Type B pancreatic cell (in vitro differentiated cells): ENCODE data around the gene RFX5. TPM values are rescaled to one million over a fixed set of nuclear protein-coding genes. Genes with fewer than 3 reads are reported as not detected.

Source experiments
- DNase-seq: peaks from one replicate; pipeline ENCODE4 v3.0.0; 2021; ENCODE audit warnings: mixed read lengths; ENCODE audit not compliant: unreplicated experiment; ENCODE audit errors: extremely low spot score
- H3K27ac Mint-ChIP-seq: 2 replicates; pipeline ENCODE4 v1.8.0; 2021; ENCODE audit warnings: mild to moderate bottlenecking, mixed read lengths
- H3K27me3 Mint-ChIP-seq: 2 replicates; pipeline ENCODE4 v1.8.0; 2021; ENCODE audit warnings: mixed read lengths
- H3K36me3 Mint-ChIP-seq: 2 replicates; pipeline ENCODE4 v1.8.0; 2021; ENCODE audit warnings: mixed read lengths
- H3K4me1 Mint-ChIP-seq: one replicate; pipeline ENCODE4 v1.8.0; 2021; ENCODE audit warnings: mixed read lengths; ENCODE audit not compliant: unreplicated experiment
- H3K4me3 Mint-ChIP-seq: 2 replicates; pipeline ENCODE4 v1.8.0; 2021; ENCODE audit warnings: mild to moderate bottlenecking, mixed read lengths
- H3K9me3 Mint-ChIP-seq: 2 replicates; pipeline ENCODE4 v1.8.0; 2021; ENCODE audit warnings: mixed read lengths
- total RNA-seq: library from RNA; stranded (reverse); gene quantifications from 2 replicates; pipeline ENCODE4 v1.2.1, GENCODE V29; 2021; ENCODE audit warnings: low replicate concordance
- TF ChIP-seq, protein P1 (sequence below): fragments of 200-600 bp; sonication (generic); conservative IDR thresholded peaks from 2 replicates; pipeline ENCODE4 v1.5.0; 2021; ENCODE audit warnings: antibody characterized with exemption, mild to moderate bottlenecking

The RFX5 gene
- total RNA-seq, 1 donor from 2014 or later, result 66.5 TPM

GRCh38 chr1:151293093-151293492 lies 54.0 kb downstream of the RFX5 start:
- TF ChIP-seq, protein P1, sequence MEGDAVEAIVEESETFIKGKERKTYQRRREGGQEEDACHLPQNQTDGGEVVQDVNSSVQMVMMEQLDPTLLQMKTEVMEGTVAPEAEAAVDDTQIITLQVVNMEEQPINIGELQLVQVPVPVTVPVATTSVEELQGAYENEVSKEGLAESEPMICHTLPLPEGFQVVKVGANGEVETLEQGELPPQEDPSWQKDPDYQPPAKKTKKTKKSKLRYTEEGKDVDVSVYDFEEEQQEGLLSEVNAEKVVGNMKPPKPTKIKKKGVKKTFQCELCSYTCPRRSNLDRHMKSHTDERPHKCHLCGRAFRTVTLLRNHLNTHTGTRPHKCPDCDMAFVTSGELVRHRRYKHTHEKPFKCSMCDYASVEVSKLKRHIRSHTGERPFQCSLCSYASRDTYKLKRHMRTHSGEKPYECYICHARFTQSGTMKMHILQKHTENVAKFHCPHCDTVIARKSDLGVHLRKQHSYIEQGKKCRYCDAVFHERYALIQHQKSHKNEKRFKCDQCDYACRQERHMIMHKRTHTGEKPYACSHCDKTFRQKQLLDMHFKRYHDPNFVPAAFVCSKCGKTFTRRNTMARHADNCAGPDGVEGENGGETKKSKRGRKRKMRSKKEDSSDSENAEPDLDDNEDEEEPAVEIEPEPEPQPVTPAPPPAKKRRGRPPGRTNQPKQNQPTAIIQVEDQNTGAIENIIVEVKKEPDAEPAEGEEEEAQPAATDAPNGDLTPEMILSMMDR, result no peak
- no peak for DNase-seq
- Mint-ChIP-seq H3K4me1 (no peaks in the 10 kb centered on the region), H3K9me3 (no peaks in the 10 kb centered on the region), H3K27me3 (no peaks in the 10 kb centered on the region), H3K4me3 (no peak overlapping the region), H3K36me3 (peaks cover 18% of the 10 kb centered on the region), H3K27ac (no peak overlapping the region)

- Mint-ChIP-seq H3K4me3 (no peak overlapping the region), H3K4me1 (no peaks in the 10 kb centered on the region), H3K36me3 (peaks cover 17% of the 10 kb centered on the region), H3K27ac (no peak overlapping the region), H3K9me3 (no peaks in the 10 kb centered on the region), H3K27me3 (no peaks in the 10 kb centered on the region)
- DNase-seq, result no peak
- TF ChIP-seq, protein P1, result no peak
These were observed 54.6 kb downstream of the RFX5 start for GRCh38 chr1:151292207-151293030.

- H3K36me3 Mint-ChIP-seq, result peaks cover 22% of the 10 kb centered on the region
- TF ChIP-seq, protein P1, result no peak
- H3K27ac Mint-ChIP-seq, result no peak overlapping the region
- no peak for DNase-seq
- no peaks in the 10 kb centered on the region for H3K9me3 Mint-ChIP-seq
- H3K27me3 Mint-ChIP-seq, result no peaks in the 10 kb centered on the region
- H3K4me3 Mint-ChIP-seq, result no peak overlapping the region
- H3K4me1 Mint-ChIP-seq, result no peaks in the 10 kb centered on the region
These were observed 56.2 kb downstream of the RFX5 start for GRCh38 chr1:151290709-151291303.

Other genes starting within 250 kb of the RFX5 start
- gene SEMA6C, start 200.6 kb downstream of the RFX5 start, total RNA-seq, result 10.6 and 37.1 TPM in 2 replicates
- gene TNFAIP8L2, start 190.6 kb downstream of the RFX5 start, total RNA-seq, result not detected in 2 replicates
- 8.9 and 12.3 TPM in 2 replicates for gene LYSMD1, start 181.3 kb downstream of the RFX5 start, total RNA-seq
- gene SCNM1, start 181.1 kb downstream of the RFX5 start, total RNA-seq, result 39.3 and 42.1 TPM in 2 replicates
- gene TMOD4, start 171.3 kb downstream of the RFX5 start, total RNA-seq, result 1.9 TPM in 2 replicates
- gene VPS72, start 157.1 kb downstream of the RFX5 start, total RNA-seq, result 95.8 and 97.4 TPM in 2 replicates
- gene PIP5K1A, start 148.7 kb downstream of the RFX5 start, total RNA-seq, result 69.8 and 77.3 TPM in 2 replicates
- gene PSMD4, start 92.5 kb downstream of the RFX5 start, total RNA-seq, result 146 and 170 TPM in 2 replicates
- 29.6 and 31.7 TPM in 2 replicates for gene ZNF687, start 65.0 kb downstream of the RFX5 start, total RNA-seq
- gene PI4KB, start 19.8 kb downstream of the RFX5 start, total RNA-seq, result 59.6 and 60.7 TPM in 2 replicates
- 20.5 and 39.2 TPM in 2 replicates for gene SELENBP1, start 25.5 kb upstream of the RFX5 start, total RNA-seq
- 241 and 243 TPM in 2 replicates for gene PSMB4, start 52.3 kb upstream of the RFX5 start, total RNA-seq
- gene POGZ, start 112.2 kb upstream of the RFX5 start, total RNA-seq, result 73.1 and 126 TPM in 2 replicates
- gene CGN, start 164.1 kb upstream of the RFX5 start, total RNA-seq, result 29.0 and 52.8 TPM in 2 replicates
- 15.5 and 34.7 TPM in 2 replicates for gene TUFT1, start 193.1 kb upstream of the RFX5 start, total RNA-seq